IMR-90 (cell line): ENCODE results near the gene IL21R. TPM values are rescaled to one million over a fixed set of nuclear protein-coding genes. Genes with fewer than 3 reads are reported as not detected.
A peak's percentile ranks its signal among the peaks of the same experiment; 100 is the strongest.

Experiments
- ATAC-seq: fragments of 200-7000 bp; cut with Tn5 transposase; 2 replicates; pipeline ENCODE4 v1.9.1; 2020; ENCODE audit warnings: low read depth, mild to moderate bottlenecking, moderate library complexity
- BruUV-seq: library from RNA; stranded (reverse); fragments of 400-500 nt; replicated peaks from 2 replicates; lab custom pipeline; 2021; lab: Mats Ljungman, UMichigan
- CTCF ChIA-PET: fragments of 300-600 bp; formaldehyde crosslinking; extraction: SDS; loops from one replicate; lab custom pipeline; 2021; ENCODE audit warnings: antibody characterized with exemption; lab: Yijun Ruan, JAX
- POLR2A ChIA-PET: fragments of 300-600 bp; sonication (Branson Sonifier 250); formaldehyde crosslinking; loops from one replicate; lab custom pipeline; 2022; ENCODE audit warnings: antibody characterized with exemption; ENCODE audit not compliant: unreplicated experiment; lab: Charles Lee
- DNase-seq: peaks from one replicate; pipeline ENCODE4 v3.0.0; 2013
- H2AFZ ChIP-seq: replicated peaks from 2 replicates; pipeline ENCODE3; 2013; ENCODE audit warnings: low read length, mild to moderate bottlenecking; ENCODE audit not compliant: poor library complexity
- H2AK5ac ChIP-seq: 2 replicates; pipeline ENCODE4 v1.6.1; 2013; ENCODE audit warnings: low read depth, low read length, inconsistent platforms
- H2AK9ac ChIP-seq: replicated peaks from 2 replicates; pipeline ENCODE3; 2013; ENCODE audit warnings: mild to moderate bottlenecking, low read depth, low read length, moderate library complexity; ENCODE audit not compliant: poor library complexity
- H2BK120ac ChIP-seq: 2 replicates; pipeline ENCODE4 v1.6.1; 2013; ENCODE audit warnings: low read depth, low read length, inconsistent platforms
- H2BK15ac ChIP-seq: 3 replicates; pipeline ENCODE4 v1.6.1; 2013; ENCODE audit warnings: low read depth, low read length, inconsistent platforms
- H2BK20ac ChIP-seq: 2 replicates; pipeline ENCODE4 v1.6.1; 2013; ENCODE audit warnings: low read depth, mild to moderate bottlenecking, inconsistent platforms, low read length, moderate library complexity
- H2BK5ac ChIP-seq: 2 replicates; pipeline ENCODE4 v1.6.1; 2013; ENCODE audit warnings: mild to moderate bottlenecking, low read depth, low read length, inconsistent platforms; ENCODE audit not compliant: poor library complexity, severe bottlenecking
- H3K14ac ChIP-seq: replicated peaks from 2 replicates; pipeline ENCODE4 v1.6.1; 2013; ENCODE audit warnings: low read depth, low read length, inconsistent platforms
- H3K18ac ChIP-seq: 2 replicates; pipeline ENCODE4 v1.6.1; 2013; ENCODE audit warnings: low read depth, low read length, control low read depth
- H3K23ac ChIP-seq: 2 replicates; pipeline ENCODE4 v1.6.1; 2013; ENCODE audit warnings: low read depth, low read length, inconsistent platforms
- H3K27ac ChIP-seq: 2 replicates; pipeline ENCODE4 v1.5.1; 2013; ENCODE audit warnings: mild to moderate bottlenecking, control low read depth, low read length; ENCODE audit not compliant: insufficient read depth
- H3K27me3 ChIP-seq: 2 replicates; pipeline ENCODE4 v1.6.1; 2013; ENCODE audit warnings: low read length; ENCODE audit not compliant: control insufficient read depth, insufficient read depth
- H3K36me3 ChIP-seq: 2 replicates; pipeline ENCODE4 v1.6.1; 2013; ENCODE audit warnings: low read length, mixed read lengths; ENCODE audit not compliant: control insufficient read depth, insufficient read depth
- H3K4ac ChIP-seq: 2 replicates; pipeline ENCODE4 v1.6.1; 2013; ENCODE audit warnings: low read depth, low read length, inconsistent platforms
- H3K4me1 ChIP-seq: 2 replicates; pipeline ENCODE4 v1.6.1; 2013; ENCODE audit warnings: low read length, mixed read lengths; ENCODE audit not compliant: control insufficient read depth, insufficient read depth
- H3K4me2 ChIP-seq: 2 replicates; pipeline ENCODE4 v1.6.1; 2013; ENCODE audit warnings: low read depth, mild to moderate bottlenecking, control low read depth, low read length, moderate library complexity
- H3K4me3 ChIP-seq: 2 replicates; pipeline ENCODE4 v1.5.1; 2013; ENCODE audit warnings: low read depth, mild to moderate bottlenecking, control low read depth, low read length, moderate library complexity; ENCODE audit not compliant: insufficient read depth
- H3K56ac ChIP-seq: 2 replicates; pipeline ENCODE4 v1.6.1; 2013; ENCODE audit warnings: low read length, inconsistent platforms; ENCODE audit not compliant: insufficient read depth; ENCODE audit errors: extremely low read depth
- H3K79me1 ChIP-seq, 2 experiments: 2 replicates each; pipeline ENCODE4 v1.6.1; 2013; ENCODE audit warnings: low read length in 2 of 2, inconsistent platforms in 1 of 2, low read depth in 1 of 2
- H3K9ac ChIP-seq: 2 replicates; pipeline ENCODE4 v1.6.1; 2013; ENCODE audit warnings: low read depth, low read length, control low read depth
- H3K9me1 ChIP-seq: 2 replicates; pipeline ENCODE4 v1.6.1; 2013; ENCODE audit warnings: low read length, inconsistent platforms; ENCODE audit not compliant: insufficient read depth
- H3K9me3 ChIP-seq: 2 replicates; pipeline ENCODE4 v1.6.1; 2013; ENCODE audit warnings: low read length; ENCODE audit not compliant: control insufficient read depth, insufficient read depth
- H4K20me1 ChIP-seq: 2 replicates; pipeline ENCODE4 v1.6.1; 2013; ENCODE audit warnings: low read length, inconsistent platforms; ENCODE audit not compliant: insufficient read depth
- H4K5ac ChIP-seq: 2 replicates; pipeline ENCODE4 v1.6.1; 2013; ENCODE audit warnings: mild to moderate bottlenecking, low read depth, low read length, control low read depth
- H4K8ac ChIP-seq, 2 experiments: 2 replicates each; pipeline ENCODE4 v1.6.1; 2013; ENCODE audit warnings: low read depth in 2 of 2, low read length in 2 of 2, control low read depth in 1 of 2, inconsistent platforms in 1 of 2
- H4K91ac ChIP-seq: 2 replicates; pipeline ENCODE4 v1.6.1; 2013; ENCODE audit warnings: low read depth, low read length, inconsistent platforms; ENCODE audit not compliant: insufficient read depth
- BHLHE40 ChIP-seq: fragments of 150-350 bp; IDR thresholded peaks from 2 replicates; pipeline ENCODE4 v1.6.1; 2016; ENCODE audit warnings: mild to moderate bottlenecking, low read depth, low read length
- CHD1 ChIP-seq: IDR thresholded peaks from 2 replicates; pipeline ENCODE4 v1.6.1; 2012; ENCODE audit warnings: low read depth, low read length, improper control_type of control experiment
- FOS ChIP-seq: fragments of 150-350 bp; IDR thresholded peaks from 2 replicates; pipeline ENCODE4 v1.6.1; 2016; ENCODE audit warnings: low read depth, low read length
- MAFK ChIP-seq: IDR thresholded peaks from 2 replicates; pipeline ENCODE4 v1.6.1; 2012; ENCODE audit warnings: low read depth, low read length, improper control_type of control experiment
- MXI1 ChIP-seq: IDR thresholded peaks from 2 replicates; pipeline ENCODE4 v1.6.1; 2012; ENCODE audit warnings: low read depth, mild to moderate bottlenecking, low read length, moderate library complexity, borderline replicate concordance
- NFE2L2 ChIP-seq: fragments of 150-350 bp; IDR thresholded peaks from 2 replicates; pipeline ENCODE4 v1.6.1; 2016; ENCODE audit warnings: low read depth, mild to moderate bottlenecking, low read length
- POLR2A ChIP-seq: IDR thresholded peaks from 2 replicates; pipeline ENCODE4 v1.6.1; 2012; ENCODE audit warnings: mild to moderate bottlenecking, low read depth, low read length
- RCOR1 ChIP-seq: IDR thresholded peaks from 2 replicates; pipeline ENCODE4 v1.6.1; 2012; ENCODE audit warnings: mild to moderate bottlenecking, low read length, improper control_type of control experiment; ENCODE audit not compliant: insufficient replicate concordance
- RFX5 ChIP-seq: IDR thresholded peaks from 2 replicates; pipeline ENCODE4 v1.8.0; 2012; ENCODE audit warnings: low read depth, mild to moderate bottlenecking, low read length, moderate library complexity
- SMC3 ChIP-seq: fragments of 150-350 bp; IDR thresholded peaks from 2 replicates; pipeline ENCODE4 v1.6.1; 2016; ENCODE audit warnings: low read depth, mild to moderate bottlenecking, antibody characterized with exemption, low read length, moderate library complexity
- WGBS, 2 experiments: methylation state at CpG; one replicate each; pipeline versions ENCODE4 v1.1.5 to v1.1.7; 2013; ENCODE audit warnings: missing lambda C conversion rate in 2 of 2; ENCODE audit not compliant: insufficient read length in 1 of 2; ENCODE audit errors: extremely low coverage in 2 of 2; 5-methylcytosine and 5-hydroxymethylcytosine counted together
- dilution Hi-C: fragments of 300-500 bp; cut with HindIII; formaldehyde crosslinking; loops from one replicate; pipeline ENCODE4 v1.14.3; 2018; ENCODE audit warnings: low sequenced_read_pairs; ENCODE audit not compliant: unreplicated experiment
- in situ Hi-C: fragments of 300-500 bp; cut with MboI; formaldehyde crosslinking; loops from 3 replicates; pipeline ENCODE4 v1.14.3; 2019; ENCODE audit warnings: low sequenced_read_pairs, inconsistent platforms, mixed read lengths
- intact Hi-C: fragments of 100-400 bp; cut with micrococcal nuclease; formaldehyde crosslinking; loops from 2 replicates; pipeline ENCODE4 v1.10.0; 2022
- polyA plus RNA-seq, 3 experiments: library from polyadenylated mRNA; depleted of rRNA; stranded (reverse); fragments of >200 nt; gene quantifications; 2 replicates each; pipeline ENCODE4 v1.2.3, GENCODE V29; 2012; ENCODE audit warnings: low replicate concordance in 1 of 3
- total RNA-seq: library from RNA; depleted of rRNA; stranded (reverse); fragments of >200 nt; gene quantifications from 2 replicates; pipeline ENCODE4 v1.2.3, GENCODE V29; 2012
- TF ChIP-seq, protein P1 (sequence below): fragments of 150-350 bp; IDR thresholded peaks from 2 replicates; pipeline ENCODE4 v1.6.1; 2017; ENCODE audit warnings: mild to moderate bottlenecking, antibody characterized with exemption, low read length, low read depth
- TF ChIP-seq, protein P2 (sequence below): conservative IDR thresholded peaks from 2 replicates; pipeline ENCODE4 v1.5.1; 2012; ENCODE audit warnings: mild to moderate bottlenecking, low read depth, low read length, improper control_type of control experiment

The IL21R gene
- total and polyA plus RNA-seq, 2 of the 4 experiments (the other 2 are of a cell fraction) = 0.72 to 0.97 TPM

DNA sequence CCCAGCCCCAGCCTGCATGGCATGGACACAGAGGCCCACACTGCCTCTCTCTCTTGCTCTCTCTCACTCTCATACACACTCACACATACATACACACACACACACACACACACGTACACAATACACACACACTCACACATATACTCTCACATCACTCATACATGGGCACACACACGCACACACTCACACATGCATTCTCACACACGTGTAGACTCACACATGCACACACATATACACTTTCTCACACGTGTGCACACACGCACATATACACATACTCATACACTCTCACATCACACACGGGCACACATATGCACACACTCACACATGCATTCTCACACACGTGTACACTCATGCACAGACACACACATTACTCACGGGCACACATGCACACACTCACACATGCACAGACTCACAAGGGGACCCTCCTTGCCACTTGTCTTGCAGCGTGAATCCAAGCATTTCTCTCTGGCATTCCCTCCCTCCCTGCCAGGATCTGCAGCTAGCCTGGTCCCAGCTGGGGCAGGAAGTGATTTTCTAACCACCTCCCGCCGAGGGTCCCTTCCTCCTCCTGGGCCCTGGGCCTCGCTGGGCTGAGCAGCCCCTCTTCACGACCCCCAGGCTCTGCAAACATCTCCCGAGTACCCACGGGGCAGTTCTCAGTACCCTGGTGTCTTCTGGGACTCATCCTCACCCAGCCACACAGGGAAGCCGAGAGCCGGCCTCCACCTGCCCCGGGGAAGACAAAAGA is 37.5 kb downstream of the IL21R start:
- Histone ChIP-seq H3K79me1 (no peaks in the 10 kb centered on the region; a peak in 1 of 4 replicates), H3K9me3 (peaks cover 4% of the 10 kb centered on the region), H3K56ac (no peak overlapping the region), H4K20me1 (no peaks in the 10 kb centered on the region), H2AK5ac (no peak overlapping the region), H3K36me3 (no peaks in the 10 kb centered on the region; the same call in 1 of the 2 replicates), H2BK15ac (no peak overlapping the region), H3K27ac (no peak overlapping the region), H3K27me3 (no peaks in the 10 kb centered on the region), H3K18ac (no peak overlapping the region), H2AFZ (peak overlapping the region; percentile 23), H2AK9ac (peak overlapping the region; percentile 73), H2BK20ac (no peak overlapping the region), H2BK5ac (no peak overlapping the region), H4K91ac (no peak overlapping the region), H4K8ac (no peak overlapping the region), H3K4me1 (no peaks in the 10 kb centered on the region), H3K23ac (no peak overlapping the region), H3K14ac (no peak overlapping the region), H3K4me2 (no peak overlapping the region), H3K9ac (no peak overlapping the region), H3K4ac (no peak overlapping the region), H4K5ac (no peak overlapping the region), H3K4me3 (no peak overlapping the region), H3K9me1 (peaks cover 12% of the 10 kb centered on the region), H2BK120ac (no peak overlapping the region)
- intact Hi-C loops (no loop called here), dilution Hi-C loops (no loop called here), in situ Hi-C loops (no loop called here)
- POLR2A ChIA-PET = no interaction called here
- ATAC-seq (no peak), DNase-seq (no peak)
- 61% methylated on average over 12 of the region's 18 CpGs; no CpG with 5 or more reads in 1 of the 2 experiments for WGBS, 2 experiments
- CTCF ChIA-PET = interaction anchor here (0.5 kb wide), 1 partner anchor 29 kb away, joined by 5 read pairs; no protein-coding TSS in a partner anchor
- TF ChIP-seq, protein P1, sequence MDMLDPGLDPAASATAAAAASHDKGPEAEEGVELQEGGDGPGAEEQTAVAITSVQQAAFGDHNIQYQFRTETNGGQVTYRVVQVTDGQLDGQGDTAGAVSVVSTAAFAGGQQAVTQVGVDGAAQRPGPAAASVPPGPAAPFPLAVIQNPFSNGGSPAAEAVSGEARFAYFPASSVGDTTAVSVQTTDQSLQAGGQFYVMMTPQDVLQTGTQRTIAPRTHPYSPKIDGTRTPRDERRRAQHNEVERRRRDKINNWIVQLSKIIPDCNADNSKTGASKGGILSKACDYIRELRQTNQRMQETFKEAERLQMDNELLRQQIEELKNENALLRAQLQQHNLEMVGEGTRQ = no peak
- TF ChIP-seq, protein P2, sequence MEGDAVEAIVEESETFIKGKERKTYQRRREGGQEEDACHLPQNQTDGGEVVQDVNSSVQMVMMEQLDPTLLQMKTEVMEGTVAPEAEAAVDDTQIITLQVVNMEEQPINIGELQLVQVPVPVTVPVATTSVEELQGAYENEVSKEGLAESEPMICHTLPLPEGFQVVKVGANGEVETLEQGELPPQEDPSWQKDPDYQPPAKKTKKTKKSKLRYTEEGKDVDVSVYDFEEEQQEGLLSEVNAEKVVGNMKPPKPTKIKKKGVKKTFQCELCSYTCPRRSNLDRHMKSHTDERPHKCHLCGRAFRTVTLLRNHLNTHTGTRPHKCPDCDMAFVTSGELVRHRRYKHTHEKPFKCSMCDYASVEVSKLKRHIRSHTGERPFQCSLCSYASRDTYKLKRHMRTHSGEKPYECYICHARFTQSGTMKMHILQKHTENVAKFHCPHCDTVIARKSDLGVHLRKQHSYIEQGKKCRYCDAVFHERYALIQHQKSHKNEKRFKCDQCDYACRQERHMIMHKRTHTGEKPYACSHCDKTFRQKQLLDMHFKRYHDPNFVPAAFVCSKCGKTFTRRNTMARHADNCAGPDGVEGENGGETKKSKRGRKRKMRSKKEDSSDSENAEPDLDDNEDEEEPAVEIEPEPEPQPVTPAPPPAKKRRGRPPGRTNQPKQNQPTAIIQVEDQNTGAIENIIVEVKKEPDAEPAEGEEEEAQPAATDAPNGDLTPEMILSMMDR = no peak
- TF ChIP-seq POLR2A (no peak), SMC3 (no peak), BHLHE40 (no peak), RFX5 (no peak), MXI1 (no peak), FOS (no peak), CHD1 (no peak), RCOR1 (no peak), NFE2L2 (no peak), MAFK (no peak)
- BruUV-seq = no TSS peak
